HTR-8/SVneo (cell line): Measurements from ENCODE around the gene ZNF385C.

Source experiments
- DNase-seq: peaks from one replicate; pipeline ENCODE4 v3.0.0; 2011; ENCODE audit warnings: low spot score, mixed read lengths; ENCODE audit not compliant: insufficient read length
- FAIRE-seq: peaks from 2 replicates; lab custom pipeline; 2011; peaks lifted over from hg19 to GRCh38; lab: Jason Lieb, UNC

ZNF385C gene

GRCh38 chr17:42087042-42087701 is 11.1 kb downstream of the ZNF385C start:
- FAIRE-seq (no peak), DNase-seq (no peak)

GRCh38 chr17:42081516-42082129 is 16.6 kb downstream of the ZNF385C start:
- no peak for DNase-seq
- FAIRE-seq, result peak; percentile 9

GRCh38 chr17:42079541-42079940 is 18.7 kb downstream of the ZNF385C start:
- no peak for DNase-seq
- FAIRE-seq, result no peak

- FAIRE-seq, result peak; percentile 13
- no peak for DNase-seq
Observed at GRCh38 chr17:42078396-42079043, 19.8 kb downstream of the ZNF385C start.

- FAIRE-seq (no peak), DNase-seq (no peak)
Observed at GRCh38 chr17:42077755-42078154, 20.5 kb downstream of the ZNF385C start.

GRCh38 chr17:42076797-42077559 is 21.3 kb downstream of the ZNF385C start:
- no peak for DNase-seq
- peak; percentile 28 for FAIRE-seq

- no peak for FAIRE-seq
Observed at GRCh38 chr17:42075789-42076188, 22.5 kb downstream of the ZNF385C start.

GRCh38 chr17:42072323-42073187 is 25.7 kb downstream of the ZNF385C start:
- FAIRE-seq (no peak), DNase-seq (no peak)

More at GRCh38 chr17:42075789-42076188, 22.5 kb downstream of the ZNF385C start:
- no peak for DNase-seq

GRCh38 chr17:42071810-42072209 is 26.5 kb downstream of the ZNF385C start:
- FAIRE-seq, result no peak

GRCh38 chr17:42068979-42069378 is 29.3 kb downstream of the ZNF385C start:
- DNase-seq (no peak), FAIRE-seq (no peak)

More at GRCh38 chr17:42071810-42072209, 26.5 kb downstream of the ZNF385C start:
- DNase-seq, result no peak

- DNase-seq, result peak; percentile 84
- FAIRE-seq, result peak; percentile 95
Observed at GRCh38 chr17:42067371-42068091, 30.7 kb downstream of the ZNF385C start.

GRCh38 chr17:42065201-42065600 is 33.1 kb downstream of the ZNF385C start:
- DNase-seq, result no peak
- FAIRE-seq, result no peak

GRCh38 chr17:42062681-42063080 is 35.6 kb downstream of the ZNF385C start:
- DNase-seq (no peak), FAIRE-seq (no peak)

GRCh38 chr17:42061646-42062487 is 36.4 kb downstream of the ZNF385C start:
- DNase-seq (no peak), FAIRE-seq (no peak)

- DNase-seq (no peak), FAIRE-seq (no peak)
Observed at GRCh38 chr17:42060231-42060630, 38.0 kb downstream of the ZNF385C start.

- FAIRE-seq, result no peak
- DNase-seq, result no peak
Observed at GRCh38 chr17:42059815-42060214, 38.5 kb downstream of the ZNF385C start.

- no peak for DNase-seq
Observed at GRCh38 chr17:42058063-42058462, 40.2 kb downstream of the ZNF385C start.

GRCh38 chr17:42056635-42057034 is 41.6 kb downstream of the ZNF385C start:
- no peak for DNase-seq
- FAIRE-seq, result no peak

More at GRCh38 chr17:42058063-42058462, 40.2 kb downstream of the ZNF385C start:
- FAIRE-seq, result no peak
